Measurements from ENCODE around the gene PLSCR1.

The PLSCR1 gene

GRCh38 chr3:146503461-146504202 is 40.8 kb downstream of the PLSCR1 start:
- no peak for TF ChIP-seq EZH2phosphoT487 (conservative IDR thresholded peaks at IDR 0.05; ENCODE audit: low read length)
- TF ChIP-seq CTCF (IDR thresholded peaks at IDR 0.05; ENCODE audit: insufficient read depth, low read length, poor library complexity, severe bottlenecking): no peak
- H3K9me3 ChIP-seq (ENCODE audit: insufficient read depth, low read length): no peaks in the 10 kb centered on the region
- H4K20me1 ChIP-seq (ENCODE audit: low read depth, low read length): no peaks in the 10 kb centered on the region
- no peak overlapping the region for H3K27ac ChIP-seq (ENCODE audit: low read depth, low read length)
- H3K4me3 ChIP-seq (ENCODE audit: insufficient read depth, low read length, poor library complexity, severe bottlenecking): no peak overlapping the region
- no peaks in the 10 kb centered on the region for H3F3A ChIP-seq (ENCODE audit: insufficient read depth)
- H3K9me2 ChIP-seq (replicated peaks; ENCODE audit: insufficient read depth, low read length): no peaks in the 10 kb centered on the region
- no peaks in the 10 kb centered on the region for H3K27me3 ChIP-seq (ENCODE audit: low read length)
- no peak overlapping the region for H2AFZ ChIP-seq (ENCODE audit: low read depth, low read length, severe bottlenecking)
- no peak overlapping the region for H3K9ac ChIP-seq (ENCODE audit: low read length)
- H3K4me2 ChIP-seq (ENCODE audit: low read depth, low read length, poor library complexity, severe bottlenecking): no peak overlapping the region
- H3K36me3 ChIP-seq (ENCODE audit: low read length): no peaks in the 10 kb centered on the region
- H3K79me2 ChIP-seq (ENCODE audit: insufficient read depth, low read length): no peaks in the 10 kb centered on the region

GRCh38 chr3:146502887-146503460 is 41.4 kb downstream of the PLSCR1 start:
- Histone ChIP-seq H3K79me2 (ENCODE audit: insufficient read depth, low read length) (no peaks in the 10 kb centered on the region), H4K20me1 (ENCODE audit: low read depth, low read length) (no peaks in the 10 kb centered on the region), H2AFZ (ENCODE audit: low read depth, low read length, severe bottlenecking) (no peak overlapping the region), H3K27ac (ENCODE audit: low read depth, low read length) (no peak overlapping the region), H3K4me3 (ENCODE audit: insufficient read depth, low read length, poor library complexity, severe bottlenecking) (no peak overlapping the region), H3K4me2 (ENCODE audit: low read depth, low read length, poor library complexity, severe bottlenecking) (no peak overlapping the region), H3K36me3 (ENCODE audit: low read length) (no peaks in the 10 kb centered on the region), H3K9me3 (ENCODE audit: insufficient read depth, low read length) (no peaks in the 10 kb centered on the region), H3K27me3 (ENCODE audit: low read length) (no peaks in the 10 kb centered on the region), H3K9ac (ENCODE audit: low read length) (no peak overlapping the region), H3K9me2 (replicated peaks; ENCODE audit: insufficient read depth, low read length) (no peaks in the 10 kb centered on the region), H3F3A (ENCODE audit: insufficient read depth) (no peaks in the 10 kb centered on the region)
- TF ChIP-seq CTCF (IDR thresholded peaks at IDR 0.05; ENCODE audit: insufficient read depth, low read length, poor library complexity, severe bottlenecking) (no peak), EZH2phosphoT487 (conservative IDR thresholded peaks at IDR 0.05; ENCODE audit: low read length) (no peak)

- no peak overlapping the region for H3K9ac ChIP-seq (ENCODE audit: low read length)
- H3K4me3 ChIP-seq (ENCODE audit: insufficient read depth, low read length, poor library complexity, severe bottlenecking): no peak overlapping the region
- H3K9me3 ChIP-seq (ENCODE audit: insufficient read depth, low read length): no peaks in the 10 kb centered on the region
- no peak overlapping the region for H3K4me2 ChIP-seq (ENCODE audit: low read depth, low read length, poor library complexity, severe bottlenecking)
- no peaks in the 10 kb centered on the region for H3F3A ChIP-seq (ENCODE audit: insufficient read depth)
- H3K27me3 ChIP-seq (ENCODE audit: low read length): no peaks in the 10 kb centered on the region
- no peaks in the 10 kb centered on the region for H3K79me2 ChIP-seq (ENCODE audit: insufficient read depth, low read length)
- H3K9me2 ChIP-seq (replicated peaks; ENCODE audit: insufficient read depth, low read length): no peaks in the 10 kb centered on the region
- H2AFZ ChIP-seq (ENCODE audit: low read depth, low read length, severe bottlenecking): no peak overlapping the region
- TF ChIP-seq EZH2phosphoT487 (conservative IDR thresholded peaks at IDR 0.05; ENCODE audit: low read length): no peak
- TF ChIP-seq CTCF (IDR thresholded peaks at IDR 0.05; ENCODE audit: insufficient read depth, low read length, poor library complexity, severe bottlenecking): no peak
- H4K20me1 ChIP-seq (ENCODE audit: low read depth, low read length): no peaks in the 10 kb centered on the region
- H3K27ac ChIP-seq (ENCODE audit: low read depth, low read length): no peak overlapping the region
- H3K36me3 ChIP-seq (ENCODE audit: low read length): no peaks in the 10 kb centered on the region
Measured at GRCh38 chr3:146501752-146502151, 42.7 kb downstream of the PLSCR1 start.

Data from SU-DHL-6 (cell line).